A549 treated with CpdA at 1 μM for 4 hours (cell line): ENCODE measurements around the gene UPP1. TPM values are rescaled to one million over a fixed set of nuclear protein-coding genes. Genes with fewer than 3 reads are reported as not detected.

Experiments
- total RNA-seq: library from RNA; stranded (reverse); fragments of 200-300 nt; extraction: Qiagen RNA extraction; gene quantifications from 5 replicates; pipeline ENCODE4 v1.2.3, GENCODE V29; 2022; ENCODE audit warnings: low read depth

The UPP1 gene
- 64.0 to 115 TPM (median 95.7 TPM) in 5 replicates for total RNA-seq

DNA sequence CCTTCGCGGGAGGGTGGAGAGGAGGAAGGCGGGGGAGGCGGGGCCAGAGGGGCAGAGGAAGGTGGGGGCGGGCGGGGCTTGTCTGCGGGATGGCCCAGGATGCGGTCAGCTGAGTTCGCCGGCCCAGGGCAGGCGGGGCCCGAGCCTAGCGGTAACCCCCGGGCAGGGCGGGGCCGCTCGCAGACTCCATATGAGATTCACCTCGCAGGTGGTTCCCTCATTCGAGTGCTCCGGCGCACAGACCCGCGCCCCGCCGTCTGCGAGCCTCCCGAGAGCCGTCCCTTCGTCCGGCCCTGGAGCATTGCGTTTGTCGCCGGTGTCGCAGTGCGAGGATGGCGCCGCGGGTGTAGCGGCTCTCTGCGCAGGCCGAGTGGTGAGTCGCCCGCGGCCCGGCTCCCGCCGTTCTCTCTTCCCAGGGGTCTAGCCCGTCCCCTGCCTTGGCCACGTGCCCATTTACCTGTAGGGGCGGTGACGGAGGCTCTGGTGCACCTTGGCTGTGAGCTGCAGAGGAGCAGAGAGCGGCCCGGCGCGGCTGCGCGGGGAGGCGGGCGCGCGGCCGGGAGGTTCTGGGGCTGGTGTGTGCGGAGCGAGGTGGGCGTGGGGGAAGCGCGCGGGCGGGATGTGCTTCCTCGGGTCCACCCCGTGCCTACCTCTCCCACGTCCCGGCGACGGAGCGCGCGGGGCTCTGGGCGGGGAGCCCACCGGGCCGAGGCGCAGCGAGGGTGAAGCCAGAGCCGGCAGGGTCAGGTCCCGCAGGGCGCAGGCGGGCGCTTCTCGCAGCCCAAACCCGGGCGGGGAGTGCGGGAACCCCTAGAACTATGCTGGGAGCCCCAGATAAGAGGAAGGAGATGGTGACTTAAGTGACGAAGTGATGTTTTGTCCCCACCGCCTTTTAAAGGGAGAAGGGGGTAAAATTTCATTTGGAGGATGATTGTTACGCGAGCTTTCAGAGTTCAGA, at the start of gene UPP1:
TSS of gene UPP1 (plus strand) at position 220 of the 958 bp plus-strand sequence. CDS start 5,519 bp downstream, outside the sequence.

Other genes starting within 250 kb of the UPP1 start
- 0.15 to 0.37 TPM (median 0.23 TPM) in 5 replicates for gene PKD1L1, start 140.8 kb upstream of the UPP1 start, total RNA-seq
- gene HUS1, start 109.7 kb upstream of the UPP1 start, total RNA-seq = 18.1 to 21.2 TPM (median 18.5 TPM) in 5 replicates
- gene SUN3, start 60.2 kb upstream of the UPP1 start, total RNA-seq = 0.15 to 0.91 TPM in 2 of 5 replicates, not detected in the others
- 0.26 to 0.61 TPM (median 0.37 TPM) in 5 replicates for gene C7orf57, start 53.7 kb upstream of the UPP1 start, total RNA-seq
- 0.05 to 0.13 TPM (median 0.05 TPM) in 4 of 5 replicates, not detected in the other for gene ABCA13, start 82.2 kb downstream of the UPP1 start, total RNA-seq